H1 (cell line): ENCODE measurements around the gene GNB1. TPM values are rescaled to one million over a fixed set of nuclear protein-coding genes. Genes with fewer than 3 reads are reported as not detected.

Source experiments
- BACH1 ChIP-seq: IDR thresholded peaks from 2 replicates; pipeline ENCODE4 v1.6.1; 2012; ENCODE audit warnings: low read length, improper control_type of control experiment
- CEBPB ChIP-seq: IDR thresholded peaks from 2 replicates; pipeline ENCODE4 v1.6.1; 2012; ENCODE audit warnings: low read depth, low read length
- CHD2 ChIP-seq: IDR thresholded peaks from 2 replicates; pipeline ENCODE4 v1.6.1; 2012; ENCODE audit warnings: low read length, improper control_type of control experiment
- CREB1 ChIP-seq: IDR thresholded peaks from 2 replicates; pipeline ENCODE4 v1.6.1; 2012; ENCODE audit warnings: inconsistent platforms
- CTBP2 ChIP-seq: IDR thresholded peaks from 2 replicates; pipeline ENCODE4 v1.7.0; 2011; ENCODE audit warnings: borderline replicate concordance, mild to moderate bottlenecking, moderate library complexity, mixed read lengths, low read length; ENCODE audit not compliant: insufficient read depth, insufficient read length
- EZH2 ChIP-seq: fragments of 200-600 bp; sonication (generic); IDR thresholded peaks from 2 replicates; pipeline ENCODE4 v1.7.1; 2012; ENCODE audit warnings: low read depth, mild to moderate bottlenecking, moderate library complexity, low read length, inconsistent platforms; ENCODE audit not compliant: severe bottlenecking
- HDAC2 ChIP-seq, 2 experiments: fragments of 300-600 bp in 1 of 2; sonication (generic) in 1 of 2; IDR thresholded peaks; 2 replicates each; pipeline ENCODE4 v1.6.1; 2011 to 2012; ENCODE audit warnings: low read depth in 2 of 2, low read length in 2 of 2, mild to moderate bottlenecking in 2 of 2, moderate library complexity in 2 of 2, borderline replicate concordance in 1 of 2, inconsistent platforms in 1 of 2
- JUN ChIP-seq: IDR thresholded peaks from 2 replicates; pipeline ENCODE4 v1.6.1; 2011; ENCODE audit warnings: low read depth, mild to moderate bottlenecking, improper control_type of control experiment, low read length
- KDM4A ChIP-seq: IDR thresholded peaks from one replicate; pipeline ENCODE4 v1.7.1; 2012; ENCODE audit warnings: low read depth, mild to moderate bottlenecking, moderate library complexity, low read length, inconsistent platforms; ENCODE audit not compliant: severe bottlenecking
- NANOG ChIP-seq: IDR thresholded peaks from 2 replicates; pipeline ENCODE4 v1.6.1; 2011; ENCODE audit warnings: low read length, low read depth, mild to moderate bottlenecking, inconsistent platforms; ENCODE audit not compliant: insufficient read depth, poor library complexity, severe bottlenecking
- SAP30 ChIP-seq: fragments of 300-600 bp; sonication (generic); IDR thresholded peaks from 2 replicates; pipeline ENCODE4 v1.7.1; 2012; ENCODE audit warnings: low read length, moderate library complexity, mild to moderate bottlenecking, inconsistent platforms; ENCODE audit not compliant: insufficient read depth, insufficient replicate concordance
- polyA plus RNA-seq, 7 experiments: library from polyadenylated mRNA; depleted of rRNA in 3 of 7; stranded (reverse) in 5 of 7; unstranded in 2 of 7; fragments of >200 nt in 5 of 7; fragments of 200-250 nt in 2 of 7; gene quantifications; 1 replicate in 5 of 7; 2 replicates in 1 of 7; 4 replicates in 1 of 7; pipeline versions ENCODE4 v1.2.1 to v1.2.3, GENCODE V29; 2011 to 2013; ENCODE audit warnings: missing spikeins in 2 of 7, mixed read lengths in 2 of 7
- total RNA-seq: library from RNA; stranded (reverse); fragmentation: NEBNext Ultra II Directional; extraction: Animal tissue kit (Norgen Biotek cat#: 25700); gene quantifications from 2 replicates; pipeline ENCODE4 v1.2.1, GENCODE V29; 2021
- TF ChIP-seq, protein P1 (sequence below): fragments of 300-600 bp; sonication (generic); IDR thresholded peaks from 2 replicates; pipeline ENCODE4 v1.7.1; 2012; ENCODE audit warnings: low read length, moderate library complexity, mild to moderate bottlenecking, inconsistent platforms; ENCODE audit not compliant: insufficient replicate concordance

GNB1 gene
- total and polyA plus RNA-seq, 2 of the 8 experiments (the other 6 are each of a cell fraction or from before 2014, with no cell fraction given) = 343 to 382 TPM

DNA sequence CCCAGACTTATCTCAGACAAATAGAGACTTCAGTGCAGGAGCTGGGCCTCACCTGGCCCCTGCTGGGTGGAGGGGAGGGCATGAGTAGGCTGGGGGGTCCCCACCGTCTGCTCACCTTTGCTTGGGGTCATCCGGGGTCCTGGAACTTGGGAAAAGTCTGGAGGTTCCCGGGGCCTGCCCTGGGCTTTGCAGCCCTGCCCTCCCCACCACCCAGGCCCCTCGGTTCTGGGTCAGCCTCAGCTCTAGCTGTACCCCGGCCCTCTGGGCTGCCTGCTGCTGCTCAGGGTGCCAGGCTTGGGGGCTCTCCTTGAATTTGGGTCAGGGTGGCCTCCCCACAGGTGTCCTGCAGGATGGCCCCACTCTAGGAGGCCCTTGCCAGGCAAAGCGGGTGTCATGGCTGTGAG lies 30.6 kb upstream of the GNB1 start (continued):
- TF ChIP-seq, protein P1, sequence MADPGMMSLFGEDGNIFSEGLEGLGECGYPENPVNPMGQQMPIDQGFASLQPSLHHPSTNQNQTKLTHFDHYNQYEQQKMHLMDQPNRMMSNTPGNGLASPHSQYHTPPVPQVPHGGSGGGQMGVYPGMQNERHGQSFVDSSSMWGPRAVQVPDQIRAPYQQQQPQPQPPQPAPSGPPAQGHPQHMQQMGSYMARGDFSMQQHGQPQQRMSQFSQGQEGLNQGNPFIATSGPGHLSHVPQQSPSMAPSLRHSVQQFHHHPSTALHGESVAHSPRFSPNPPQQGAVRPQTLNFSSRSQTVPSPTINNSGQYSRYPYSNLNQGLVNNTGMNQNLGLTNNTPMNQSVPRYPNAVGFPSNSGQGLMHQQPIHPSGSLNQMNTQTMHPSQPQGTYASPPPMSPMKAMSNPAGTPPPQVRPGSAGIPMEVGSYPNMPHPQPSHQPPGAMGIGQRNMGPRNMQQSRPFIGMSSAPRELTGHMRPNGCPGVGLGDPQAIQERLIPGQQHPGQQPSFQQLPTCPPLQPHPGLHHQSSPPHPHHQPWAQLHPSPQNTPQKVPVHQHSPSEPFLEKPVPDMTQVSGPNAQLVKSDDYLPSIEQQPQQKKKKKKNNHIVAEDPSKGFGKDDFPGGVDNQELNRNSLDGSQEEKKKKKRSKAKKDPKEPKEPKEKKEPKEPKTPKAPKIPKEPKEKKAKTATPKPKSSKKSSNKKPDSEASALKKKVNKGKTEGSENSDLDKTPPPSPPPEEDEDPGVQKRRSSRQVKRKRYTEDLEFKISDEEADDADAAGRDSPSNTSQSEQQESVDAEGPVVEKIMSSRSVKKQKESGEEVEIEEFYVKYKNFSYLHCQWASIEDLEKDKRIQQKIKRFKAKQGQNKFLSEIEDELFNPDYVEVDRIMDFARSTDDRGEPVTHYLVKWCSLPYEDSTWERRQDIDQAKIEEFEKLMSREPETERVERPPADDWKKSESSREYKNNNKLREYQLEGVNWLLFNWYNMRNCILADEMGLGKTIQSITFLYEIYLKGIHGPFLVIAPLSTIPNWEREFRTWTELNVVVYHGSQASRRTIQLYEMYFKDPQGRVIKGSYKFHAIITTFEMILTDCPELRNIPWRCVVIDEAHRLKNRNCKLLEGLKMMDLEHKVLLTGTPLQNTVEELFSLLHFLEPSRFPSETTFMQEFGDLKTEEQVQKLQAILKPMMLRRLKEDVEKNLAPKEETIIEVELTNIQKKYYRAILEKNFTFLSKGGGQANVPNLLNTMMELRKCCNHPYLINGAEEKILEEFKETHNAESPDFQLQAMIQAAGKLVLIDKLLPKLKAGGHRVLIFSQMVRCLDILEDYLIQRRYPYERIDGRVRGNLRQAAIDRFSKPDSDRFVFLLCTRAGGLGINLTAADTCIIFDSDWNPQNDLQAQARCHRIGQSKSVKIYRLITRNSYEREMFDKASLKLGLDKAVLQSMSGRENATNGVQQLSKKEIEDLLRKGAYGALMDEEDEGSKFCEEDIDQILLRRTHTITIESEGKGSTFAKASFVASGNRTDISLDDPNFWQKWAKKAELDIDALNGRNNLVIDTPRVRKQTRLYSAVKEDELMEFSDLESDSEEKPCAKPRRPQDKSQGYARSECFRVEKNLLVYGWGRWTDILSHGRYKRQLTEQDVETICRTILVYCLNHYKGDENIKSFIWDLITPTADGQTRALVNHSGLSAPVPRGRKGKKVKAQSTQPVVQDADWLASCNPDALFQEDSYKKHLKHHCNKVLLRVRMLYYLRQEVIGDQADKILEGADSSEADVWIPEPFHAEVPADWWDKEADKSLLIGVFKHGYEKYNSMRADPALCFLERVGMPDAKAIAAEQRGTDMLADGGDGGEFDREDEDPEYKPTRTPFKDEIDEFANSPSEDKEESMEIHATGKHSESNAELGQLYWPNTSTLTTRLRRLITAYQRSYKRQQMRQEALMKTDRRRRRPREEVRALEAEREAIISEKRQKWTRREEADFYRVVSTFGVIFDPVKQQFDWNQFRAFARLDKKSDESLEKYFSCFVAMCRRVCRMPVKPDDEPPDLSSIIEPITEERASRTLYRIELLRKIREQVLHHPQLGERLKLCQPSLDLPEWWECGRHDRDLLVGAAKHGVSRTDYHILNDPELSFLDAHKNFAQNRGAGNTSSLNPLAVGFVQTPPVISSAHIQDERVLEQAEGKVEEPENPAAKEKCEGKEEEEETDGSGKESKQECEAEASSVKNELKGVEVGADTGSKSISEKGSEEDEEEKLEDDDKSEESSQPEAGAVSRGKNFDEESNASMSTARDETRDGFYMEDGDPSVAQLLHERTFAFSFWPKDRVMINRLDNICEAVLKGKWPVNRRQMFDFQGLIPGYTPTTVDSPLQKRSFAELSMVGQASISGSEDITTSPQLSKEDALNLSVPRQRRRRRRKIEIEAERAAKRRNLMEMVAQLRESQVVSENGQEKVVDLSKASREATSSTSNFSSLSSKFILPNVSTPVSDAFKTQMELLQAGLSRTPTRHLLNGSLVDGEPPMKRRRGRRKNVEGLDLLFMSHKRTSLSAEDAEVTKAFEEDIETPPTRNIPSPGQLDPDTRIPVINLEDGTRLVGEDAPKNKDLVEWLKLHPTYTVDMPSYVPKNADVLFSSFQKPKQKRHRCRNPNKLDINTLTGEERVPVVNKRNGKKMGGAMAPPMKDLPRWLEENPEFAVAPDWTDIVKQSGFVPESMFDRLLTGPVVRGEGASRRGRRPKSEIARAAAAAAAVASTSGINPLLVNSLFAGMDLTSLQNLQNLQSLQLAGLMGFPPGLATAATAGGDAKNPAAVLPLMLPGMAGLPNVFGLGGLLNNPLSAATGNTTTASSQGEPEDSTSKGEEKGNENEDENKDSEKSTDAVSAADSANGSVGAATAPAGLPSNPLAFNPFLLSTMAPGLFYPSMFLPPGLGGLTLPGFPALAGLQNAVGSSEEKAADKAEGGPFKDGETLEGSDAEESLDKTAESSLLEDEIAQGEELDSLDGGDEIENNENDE = no peak
- no peak for TF ChIP-seq NANOG
- no peak for TF ChIP-seq CEBPB
- TF ChIP-seq CHD2 = no peak
- no peak for TF ChIP-seq HDAC2 (IDR thresholded peaks at IDR 0.05; ENCODE audit: borderline replicate concordance in 1 of 2, low read depth in 2 of 2, low read length in 2 of 2)
- no peak for TF ChIP-seq CREB1
- no peak for TF ChIP-seq EZH2
- TF ChIP-seq JUN = no peak
- no peak for TF ChIP-seq CTBP2
- no peak for TF ChIP-seq SAP30
- no peak for TF ChIP-seq KDM4A
- TF ChIP-seq BACH1 = no peak
